Suprapubic skin (tissue), 4 donors: ENCODE data around the gene SLC32A1.

Experiments
- CTCF ChIP-seq, 2 donors: fragments of 200-600 bp in 1 of 2; fragments of 450-650 bp in 1 of 2; sonication (generic) in 1 of 2; IDR thresholded peaks; one replicate each; pipeline ENCODE4 v1.5.1; 2016 to 2019; ENCODE audit warnings: antibody characterized with exemption in 2 of 2, mild to moderate bottlenecking in 1 of 2, moderate library complexity in 1 of 2
- EP300 ChIP-seq: sonication (generic); formaldehyde crosslinking; IDR thresholded peaks from one replicate; pipeline ENCODE4 v1.6.1; 2017; ENCODE audit warnings: antibody characterized with exemption
- POLR2AphosphoS5 ChIP-seq, 3 donors: sonication (generic); formaldehyde crosslinking; IDR thresholded peaks; one replicate each; pipeline ENCODE4 v1.6.1; 2017; ENCODE audit warnings: antibody characterized with exemption in 3 of 3

- TF ChIP-seq POLR2AphosphoS5 (IDR thresholded peaks at IDR 0.05) (no peak), CTCF (IDR thresholded peaks at IDR 0.05) (no peak), EP300 (no peak)
Measured at GRCh38 chr20:38763616-38764015, 39.3 kb downstream of the SLC32A1 start.
